Measurements from ENCODE around the gene AGBL4.

DNA sequence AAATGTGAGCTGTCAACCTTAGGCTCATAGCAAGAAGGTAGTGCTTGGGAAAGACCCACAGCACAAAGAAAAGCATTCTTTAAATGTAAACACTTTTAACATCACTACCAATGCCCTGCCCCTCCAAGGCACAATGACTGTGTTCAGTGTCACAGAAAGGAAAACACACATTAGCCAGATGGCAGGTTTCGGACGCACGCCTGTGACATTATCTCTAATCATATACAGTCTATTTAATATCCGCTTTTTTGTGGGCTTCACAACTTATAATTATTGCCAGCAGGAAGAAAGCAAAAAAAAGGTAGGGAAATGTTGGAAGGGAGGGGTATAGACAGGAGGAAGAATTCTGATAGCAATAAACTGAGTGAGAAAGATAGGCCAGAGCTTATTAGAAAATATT is 1134.7 kb downstream of the AGBL4 start:
- TF ChIP-seq, protein P1, sequence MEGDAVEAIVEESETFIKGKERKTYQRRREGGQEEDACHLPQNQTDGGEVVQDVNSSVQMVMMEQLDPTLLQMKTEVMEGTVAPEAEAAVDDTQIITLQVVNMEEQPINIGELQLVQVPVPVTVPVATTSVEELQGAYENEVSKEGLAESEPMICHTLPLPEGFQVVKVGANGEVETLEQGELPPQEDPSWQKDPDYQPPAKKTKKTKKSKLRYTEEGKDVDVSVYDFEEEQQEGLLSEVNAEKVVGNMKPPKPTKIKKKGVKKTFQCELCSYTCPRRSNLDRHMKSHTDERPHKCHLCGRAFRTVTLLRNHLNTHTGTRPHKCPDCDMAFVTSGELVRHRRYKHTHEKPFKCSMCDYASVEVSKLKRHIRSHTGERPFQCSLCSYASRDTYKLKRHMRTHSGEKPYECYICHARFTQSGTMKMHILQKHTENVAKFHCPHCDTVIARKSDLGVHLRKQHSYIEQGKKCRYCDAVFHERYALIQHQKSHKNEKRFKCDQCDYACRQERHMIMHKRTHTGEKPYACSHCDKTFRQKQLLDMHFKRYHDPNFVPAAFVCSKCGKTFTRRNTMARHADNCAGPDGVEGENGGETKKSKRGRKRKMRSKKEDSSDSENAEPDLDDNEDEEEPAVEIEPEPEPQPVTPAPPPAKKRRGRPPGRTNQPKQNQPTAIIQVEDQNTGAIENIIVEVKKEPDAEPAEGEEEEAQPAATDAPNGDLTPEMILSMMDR (conservative IDR thresholded peaks at IDR 0.05; ENCODE audit: low read depth, low read length): no peak
- TF ChIP-seq RAD21 (IDR thresholded peaks at IDR 0.05; ENCODE audit: low read length) (no peak), POLR2A (IDR thresholded peaks at IDR 0.05; ENCODE audit: low read depth, low read length) (no peak), CEBPB (IDR thresholded peaks at IDR 0.05; ENCODE audit: low read depth, low read length) (no peak), SMC3 (IDR thresholded peaks at IDR 0.05; ENCODE audit: low read depth, low read length) (no peak), MAZ (IDR thresholded peaks at IDR 0.05; ENCODE audit: borderline replicate concordance, low read depth, low read length) (no peak), BHLHE40 (IDR thresholded peaks at IDR 0.05; ENCODE audit: low read depth, low read length) (no peak), MXI1 (IDR thresholded peaks at IDR 0.05; ENCODE audit: borderline replicate concordance, low read depth, low read length) (no peak), NFE2L2 (IDR thresholded peaks at IDR 0.05; ENCODE audit: low read depth, low read length) (no peak), RCOR1 (IDR thresholded peaks at IDR 0.05; ENCODE audit: insufficient replicate concordance, low read length) (no peak), RFX5 (IDR thresholded peaks at IDR 0.05; ENCODE audit: low read depth, low read length) (no peak)
- TF ChIP-seq, protein P2, sequence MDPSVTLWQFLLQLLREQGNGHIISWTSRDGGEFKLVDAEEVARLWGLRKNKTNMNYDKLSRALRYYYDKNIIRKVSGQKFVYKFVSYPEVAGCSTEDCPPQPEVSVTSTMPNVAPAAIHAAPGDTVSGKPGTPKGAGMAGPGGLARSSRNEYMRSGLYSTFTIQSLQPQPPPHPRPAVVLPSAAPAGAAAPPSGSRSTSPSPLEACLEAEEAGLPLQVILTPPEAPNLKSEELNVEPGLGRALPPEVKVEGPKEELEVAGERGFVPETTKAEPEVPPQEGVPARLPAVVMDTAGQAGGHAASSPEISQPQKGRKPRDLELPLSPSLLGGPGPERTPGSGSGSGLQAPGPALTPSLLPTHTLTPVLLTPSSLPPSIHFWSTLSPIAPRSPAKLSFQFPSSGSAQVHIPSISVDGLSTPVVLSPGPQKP (IDR thresholded peaks at IDR 0.05; ENCODE audit: borderline replicate concordance, low read depth, low read length): no peak
